Stimulated activated CD8-positive, alpha-beta memory T cell treated with anti-CD3 and anti-CD28 coated beads, Interleukin-2, amount 100 ng/mL, for 1 hour (primary cell): ENCODE data around the gene INHBC.

Experiments
- DNase-seq, 2 donors: peaks; one replicate each; pipeline ENCODE4 v3.0.0-alpha.2; 2020; ENCODE audit warnings: low read depth in 2 of 2

The INHBC gene

DNA sequence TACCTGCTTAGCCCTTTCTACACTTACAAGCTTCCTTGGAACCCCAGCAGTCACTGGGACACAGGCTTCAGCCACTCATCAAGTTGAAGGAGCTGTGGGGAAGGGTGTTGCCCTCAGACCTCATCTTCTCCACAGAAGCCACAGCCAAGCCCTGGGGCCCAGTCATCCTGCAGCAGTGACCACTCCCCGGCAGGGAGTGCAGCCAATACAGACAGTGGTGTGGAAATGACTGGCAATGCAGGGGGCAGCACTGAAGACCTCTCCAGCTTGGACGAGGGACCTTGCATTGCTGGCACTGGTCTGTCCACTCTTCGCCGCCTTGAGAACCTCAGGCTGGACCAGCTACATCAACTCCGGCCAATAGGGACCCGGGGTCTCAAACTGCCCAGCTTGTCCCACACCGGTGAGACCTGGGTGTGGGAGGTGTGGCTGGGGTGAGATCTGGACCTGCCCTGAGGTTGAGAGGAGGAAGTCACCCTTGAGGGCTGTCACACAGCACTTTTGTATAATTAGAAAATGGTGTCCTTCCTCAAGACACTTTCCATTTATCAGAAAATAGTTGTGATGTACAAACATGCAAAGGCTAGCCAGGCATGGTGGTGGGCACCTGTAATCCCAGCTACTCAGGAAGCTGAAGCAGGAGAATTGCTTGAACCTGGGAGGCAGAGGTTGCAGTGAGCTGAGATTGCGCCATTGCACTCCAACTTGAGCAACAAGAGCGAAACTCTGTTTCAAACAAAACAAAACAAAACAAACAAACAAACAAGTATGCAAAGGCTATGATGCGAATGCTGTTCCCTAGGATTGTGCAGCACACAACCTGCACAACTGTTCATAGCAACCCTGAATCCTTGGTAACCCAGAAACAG lies 34.9 kb downstream of the INHBC start:
- DNase-seq, result no peak

DNA sequence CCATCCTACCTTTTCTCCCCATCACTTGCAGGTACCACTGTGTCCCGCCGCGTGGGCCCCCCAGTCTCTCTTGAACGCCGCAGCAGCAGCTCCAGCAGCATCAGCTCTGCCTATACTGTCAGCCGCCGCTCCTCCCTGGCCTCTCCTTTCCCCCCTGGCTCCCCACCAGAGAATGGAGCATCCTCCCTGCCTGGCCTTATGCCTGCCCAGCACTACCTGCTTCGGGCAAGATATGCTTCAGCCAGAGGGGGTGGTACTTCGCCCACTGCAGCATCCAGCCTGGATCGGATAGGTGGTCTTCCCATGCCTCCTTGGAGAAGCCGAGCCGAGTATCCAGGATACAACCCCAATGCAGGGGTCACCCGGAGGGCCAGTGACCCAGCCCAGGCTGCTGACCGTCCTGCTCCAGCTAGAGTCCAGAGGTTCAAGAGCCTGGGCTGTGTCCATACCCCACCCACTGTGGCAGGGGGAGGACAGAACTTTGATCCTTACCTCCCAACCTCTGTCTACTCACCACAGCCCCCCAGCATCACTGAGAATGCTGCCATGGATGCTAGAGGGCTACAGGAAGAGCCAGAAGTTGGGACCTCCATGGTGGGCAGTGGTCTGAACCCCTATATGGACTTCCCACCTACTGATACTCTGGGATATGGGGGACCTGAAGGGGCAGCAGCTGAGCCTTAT lies 35.8 kb downstream of the INHBC start:
- no peak for DNase-seq

DNA sequence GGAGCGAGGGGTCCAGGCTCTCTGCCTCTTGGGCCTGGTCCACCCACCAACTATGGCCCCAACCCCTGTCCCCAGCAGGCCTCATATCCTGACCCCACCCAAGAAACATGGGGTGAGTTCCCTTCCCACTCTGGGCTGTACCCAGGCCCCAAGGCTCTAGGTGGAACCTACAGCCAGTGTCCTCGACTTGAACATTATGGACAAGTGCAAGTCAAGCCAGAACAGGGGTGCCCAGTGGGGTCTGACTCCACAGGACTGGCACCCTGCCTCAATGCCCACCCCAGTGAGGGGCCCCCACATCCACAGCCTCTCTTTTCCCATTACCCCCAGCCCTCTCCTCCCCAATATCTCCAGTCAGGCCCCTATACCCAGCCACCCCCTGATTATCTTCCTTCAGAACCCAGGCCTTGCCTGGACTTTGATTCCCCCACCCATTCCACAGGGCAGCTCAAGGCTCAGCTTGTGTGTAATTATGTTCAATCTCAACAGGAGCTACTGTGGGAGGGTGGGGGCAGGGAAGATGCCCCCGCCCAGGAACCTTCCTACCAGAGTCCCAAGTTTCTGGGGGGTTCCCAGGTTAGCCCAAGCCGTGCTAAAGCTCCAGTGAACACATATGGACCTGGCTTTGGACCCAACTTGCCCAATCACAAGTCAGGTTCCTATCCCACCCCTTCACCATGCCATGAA lies 36.5 kb downstream of the INHBC start:
- no peak for DNase-seq

DNA sequence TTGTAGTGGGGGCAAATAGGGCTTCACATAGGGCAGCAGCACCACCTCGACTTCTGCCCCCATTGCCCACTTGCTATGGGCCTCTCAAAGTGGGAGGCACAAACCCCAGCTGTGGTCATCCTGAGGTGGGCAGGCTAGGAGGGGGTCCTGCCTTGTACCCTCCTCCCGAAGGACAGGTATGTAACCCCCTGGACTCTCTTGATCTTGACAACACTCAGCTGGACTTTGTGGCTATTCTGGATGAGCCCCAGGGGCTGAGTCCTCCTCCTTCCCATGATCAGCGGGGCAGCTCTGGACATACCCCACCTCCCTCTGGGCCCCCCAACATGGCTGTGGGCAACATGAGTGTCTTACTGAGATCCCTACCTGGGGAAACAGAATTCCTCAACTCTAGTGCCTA lies 37.1 kb downstream of the INHBC start:
- DNase-seq, result no peak

DNA sequence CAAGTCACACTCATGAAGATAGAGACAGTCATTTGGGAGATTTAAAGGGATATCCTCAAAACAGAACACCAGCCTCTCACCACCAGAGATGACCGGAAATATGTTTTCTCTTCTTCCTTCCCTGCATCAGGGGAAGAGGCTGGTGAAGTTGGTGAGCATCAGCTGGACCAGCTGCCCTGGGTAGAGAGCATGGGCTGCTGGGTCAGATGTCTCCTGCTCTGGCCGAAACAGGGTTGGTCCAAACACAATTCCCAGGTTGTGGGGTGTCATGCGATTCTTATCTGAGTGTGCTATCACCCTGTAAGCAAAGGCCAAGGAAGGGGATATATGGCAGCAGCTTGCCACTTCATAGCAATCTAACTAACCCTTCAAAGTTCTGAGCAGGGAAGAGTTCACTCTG lies 37.8 kb downstream of the INHBC start:
- no peak for DNase-seq

DNA sequence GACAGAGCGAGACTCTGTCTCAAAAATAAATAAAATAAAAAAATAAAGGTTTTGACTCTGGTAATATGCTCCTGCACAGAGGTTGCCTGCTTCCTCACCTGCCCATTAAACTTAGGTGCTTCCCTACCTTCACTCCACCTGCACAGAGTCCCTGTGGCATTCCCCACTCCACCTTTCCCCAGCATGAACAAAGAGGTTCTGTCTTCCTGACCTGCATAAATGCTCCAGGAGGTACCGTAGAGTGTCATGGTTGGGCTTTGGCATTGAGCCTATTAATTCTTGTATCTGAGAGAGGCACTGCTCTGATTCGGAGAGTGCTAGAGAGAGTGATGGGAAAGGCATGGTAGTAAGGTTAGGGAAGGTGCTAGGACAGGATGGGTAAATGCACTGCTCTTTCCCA lies 38.8 kb downstream of the INHBC start:
- no peak for DNase-seq

DNA sequence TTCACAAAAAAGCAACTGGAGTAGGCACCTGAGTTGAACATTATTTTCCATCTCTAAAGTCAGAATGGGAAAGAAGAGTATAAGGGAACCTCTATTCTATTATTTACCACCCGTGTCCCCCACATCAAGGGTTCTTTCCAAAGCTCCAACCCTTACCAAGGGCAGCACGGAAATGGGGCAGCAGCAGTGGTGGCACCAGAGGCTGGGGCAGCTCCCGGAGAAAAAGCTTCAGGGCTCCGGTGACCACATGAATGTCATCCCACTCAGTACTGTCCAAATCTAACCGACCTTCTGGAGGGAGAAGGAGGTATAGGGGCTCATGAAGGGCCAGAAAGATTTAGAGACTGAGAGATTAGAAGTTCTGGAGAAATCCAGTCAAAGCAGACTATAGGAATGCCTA lies 39.3 kb downstream of the INHBC start:
- DNase-seq, result no peak

DNA sequence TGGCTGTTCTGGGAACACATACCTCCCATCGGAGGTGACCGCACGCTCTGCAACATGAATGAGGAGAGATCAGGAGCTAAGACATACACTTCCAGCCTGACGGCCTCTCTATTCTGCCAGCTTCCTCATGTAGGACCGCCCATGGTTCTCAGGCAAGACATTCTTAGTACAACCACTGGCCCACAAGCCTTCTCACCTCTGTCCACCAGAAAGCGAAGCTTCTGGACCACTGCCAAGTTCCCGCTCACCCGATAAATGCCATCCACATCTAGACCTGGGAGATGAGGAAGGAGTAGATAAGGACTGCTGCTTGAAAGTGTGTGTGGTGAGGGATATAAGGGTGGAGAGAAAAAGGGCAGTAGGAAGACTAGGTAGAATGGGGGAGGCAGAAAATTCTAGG lies 39.8 kb downstream of the INHBC start:
- no peak for DNase-seq

DNA sequence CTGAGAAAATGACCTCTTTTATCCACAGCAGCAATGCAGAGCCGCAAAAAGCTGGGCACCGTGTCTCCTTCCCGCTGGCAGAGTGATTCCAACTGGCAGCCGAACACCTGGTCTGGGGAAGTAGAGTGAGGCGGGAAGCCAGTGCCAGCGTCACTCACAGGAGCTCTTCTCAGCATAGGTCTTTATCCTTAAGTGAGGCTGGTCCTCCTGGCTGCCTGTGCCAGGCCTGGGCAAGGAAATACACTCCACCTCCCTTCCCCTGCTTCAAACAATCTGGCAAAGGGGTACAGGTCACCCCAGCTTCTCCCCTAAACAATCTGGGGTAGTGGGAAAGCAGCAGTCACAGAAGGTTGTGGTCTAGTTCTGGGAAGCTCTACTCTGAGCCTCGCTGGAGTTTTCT lies 40.3 kb downstream of the INHBC start:
- no peak for DNase-seq

DNA sequence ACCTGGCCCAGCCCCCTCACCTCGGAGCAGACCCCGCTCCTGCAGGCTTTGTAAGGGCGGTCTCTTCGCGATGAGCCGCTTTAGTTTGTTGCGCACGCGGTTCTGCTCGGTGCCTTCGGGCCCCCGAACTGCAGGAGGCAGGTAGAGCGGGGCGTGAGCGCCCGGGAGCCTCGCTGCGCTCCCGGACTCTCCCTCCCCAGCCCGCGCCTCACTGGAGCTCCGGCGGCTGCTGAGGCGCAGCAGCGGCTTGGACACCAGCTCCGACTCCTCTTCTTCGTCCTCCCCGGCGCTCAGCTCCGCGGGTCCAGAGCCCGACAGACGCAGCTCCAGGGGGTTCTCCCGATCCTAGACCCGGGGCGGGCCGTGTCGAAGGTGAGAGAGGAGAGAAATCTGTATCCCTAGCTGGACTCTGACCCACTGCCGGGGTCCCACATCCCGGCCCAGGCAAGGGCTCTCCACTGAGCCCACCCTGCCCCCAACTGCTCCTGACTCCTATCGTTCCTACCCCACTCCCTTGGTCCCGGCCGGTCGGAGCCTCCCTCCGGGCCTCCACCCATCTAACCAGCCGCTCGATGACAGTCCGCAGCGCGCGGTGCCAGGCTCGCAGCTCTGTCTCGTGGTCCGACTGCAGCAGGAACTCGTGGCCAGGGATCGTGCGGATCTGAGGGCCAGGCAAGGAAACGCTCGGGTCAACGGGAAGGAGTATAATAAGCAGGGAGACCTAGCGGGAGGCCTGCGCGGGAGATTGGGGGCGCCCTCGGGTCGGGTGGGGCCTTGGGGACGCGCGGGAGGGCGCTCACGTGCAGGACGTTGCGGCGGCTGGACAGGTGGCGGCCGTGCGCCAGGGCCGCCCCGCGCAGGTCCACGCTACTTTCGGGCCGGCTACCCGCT lies 40.9 kb downstream of the INHBC start:
- no peak for DNase-seq

DNA sequence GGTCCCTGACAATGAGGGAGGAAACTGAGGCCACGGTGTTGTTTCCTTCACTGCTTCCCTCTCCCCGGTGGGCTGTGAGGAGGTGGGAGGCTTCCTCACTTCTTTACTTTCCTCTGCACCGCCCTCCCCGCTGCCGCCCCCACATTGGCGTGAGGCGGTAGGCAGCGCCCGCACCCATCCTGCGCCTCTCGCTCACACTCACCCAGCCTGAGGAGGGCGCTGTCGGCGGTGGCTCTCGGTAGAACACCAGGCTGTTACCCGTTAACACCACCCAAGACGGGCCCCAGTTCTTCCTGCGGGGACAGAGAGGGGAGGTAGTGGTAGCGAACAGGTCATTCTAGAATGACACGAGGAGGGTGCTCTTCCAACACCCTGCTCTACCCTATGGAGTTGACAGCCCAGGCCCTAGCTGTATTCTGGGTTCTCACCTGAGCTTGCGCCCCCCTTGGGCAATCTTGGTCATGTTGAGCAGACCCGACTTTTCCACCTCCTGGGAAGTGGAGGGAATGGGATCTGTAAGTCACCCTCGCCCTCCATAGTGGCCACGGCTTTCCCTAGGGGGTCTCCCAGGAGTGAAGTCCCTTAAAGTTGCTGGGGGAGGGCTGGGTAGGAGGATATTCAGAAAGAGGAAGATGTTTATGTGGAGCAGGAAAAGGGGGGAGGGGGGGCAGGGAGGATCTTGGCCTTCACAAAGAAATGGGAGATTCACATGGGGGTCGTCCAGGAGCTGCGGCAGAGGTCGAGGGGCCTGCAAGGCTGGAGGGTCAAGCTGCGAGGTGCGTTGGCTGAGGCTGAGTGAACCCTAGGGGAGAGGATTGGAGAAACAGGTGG lies 41.8 kb downstream of the INHBC start:
- no peak for DNase-seq

DNA sequence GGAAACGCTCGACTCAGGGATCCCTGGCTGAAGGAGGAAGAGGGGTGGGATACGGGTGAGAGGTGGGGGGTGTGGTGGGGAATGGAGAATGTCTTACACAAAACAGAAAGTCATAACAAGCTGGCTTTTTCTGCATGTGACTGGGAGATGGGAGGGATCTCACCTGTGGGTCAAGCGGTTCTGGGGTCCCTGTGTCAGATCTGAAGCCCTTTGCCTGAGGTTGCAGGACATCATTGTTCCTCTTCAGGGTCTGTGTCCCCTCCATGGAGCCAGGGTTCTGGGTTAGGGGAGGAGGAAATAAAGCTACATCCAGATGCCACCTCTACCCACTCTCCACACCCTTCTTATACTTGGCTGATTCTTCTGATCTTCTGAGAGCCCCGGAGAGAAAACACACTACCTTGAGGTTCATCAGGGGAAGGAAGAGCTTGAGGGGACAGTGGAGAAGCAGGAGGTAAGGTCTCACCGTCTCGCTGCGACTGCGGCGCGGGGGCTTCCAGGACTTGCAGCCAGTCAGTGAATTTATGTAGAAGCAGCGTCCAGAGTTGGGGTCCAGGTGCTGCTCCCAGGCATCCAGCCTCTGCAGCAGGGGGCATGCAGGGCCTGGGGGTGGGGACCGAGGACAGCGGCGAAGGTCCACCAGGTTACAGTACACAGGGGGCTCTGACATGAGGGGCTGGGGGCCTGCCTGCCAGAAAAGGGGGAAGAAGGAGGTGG lies 42.6 kb downstream of the INHBC start:
- DNase-seq, result no peak

DNA sequence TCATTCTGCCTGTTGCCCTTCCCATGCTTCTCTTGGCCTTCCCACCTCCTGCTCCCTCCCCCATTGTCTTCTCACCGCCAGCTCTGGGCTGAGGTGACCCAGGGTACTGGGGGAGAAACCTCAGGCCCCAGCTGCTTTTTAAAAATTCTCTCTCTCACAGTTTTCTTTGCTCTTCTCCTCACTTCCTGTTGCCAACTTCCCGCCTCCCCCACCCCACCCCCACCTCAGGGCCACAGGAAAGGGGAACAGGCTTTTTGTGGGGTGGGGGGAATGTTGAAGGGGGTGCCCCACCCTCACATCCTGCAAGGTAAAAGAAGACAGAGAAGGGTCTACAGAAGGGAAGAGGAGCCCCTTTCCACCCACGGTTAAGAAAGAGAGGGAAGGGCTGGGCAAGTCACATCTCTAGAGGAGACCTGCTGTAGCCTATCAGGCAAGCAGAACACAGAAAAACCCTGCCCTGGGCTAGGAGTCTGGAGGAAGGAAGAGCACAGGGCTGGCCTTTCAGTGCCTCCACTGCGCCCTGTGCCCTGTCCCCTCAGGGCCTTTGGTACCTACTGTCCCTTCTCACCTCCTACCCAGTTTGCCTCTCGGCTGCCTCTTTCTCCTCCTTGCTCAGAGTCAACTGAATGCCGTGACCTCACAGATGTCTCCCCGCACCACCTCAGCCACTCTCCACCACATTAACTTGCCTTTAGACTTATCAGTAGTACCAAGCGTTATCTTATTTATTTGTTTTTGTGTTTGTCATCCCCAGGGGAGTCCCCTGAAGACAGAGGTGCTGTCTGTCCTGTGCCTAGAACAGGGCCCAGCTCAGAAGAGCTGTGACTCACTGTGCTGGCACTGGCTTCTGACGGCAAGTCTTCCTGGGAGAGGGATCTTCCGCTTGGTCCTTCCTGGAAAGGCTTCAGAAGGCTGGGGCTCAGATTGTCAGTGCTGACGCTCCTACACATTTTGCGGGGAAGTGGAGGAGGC lies 43.4 kb downstream of the INHBC start:
- no peak for DNase-seq

DNA sequence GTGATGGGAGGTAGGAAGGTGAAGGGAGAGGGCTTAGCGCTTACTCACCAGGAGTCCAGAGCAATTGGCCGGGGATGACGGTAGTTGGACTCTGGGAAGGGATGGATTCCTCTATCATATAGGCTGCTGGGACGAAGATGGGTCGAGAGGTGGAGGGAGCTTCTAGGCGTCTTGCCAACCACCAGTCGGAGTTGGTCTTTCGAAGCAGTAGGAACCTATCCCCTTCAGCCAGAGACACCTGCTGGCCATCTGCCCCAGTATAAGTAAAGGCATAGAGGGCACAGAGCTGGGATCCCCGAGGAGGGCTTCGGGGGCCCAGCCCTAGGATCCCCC lies 44.4 kb downstream of the INHBC start:
- DNase-seq, result no peak

DNA sequence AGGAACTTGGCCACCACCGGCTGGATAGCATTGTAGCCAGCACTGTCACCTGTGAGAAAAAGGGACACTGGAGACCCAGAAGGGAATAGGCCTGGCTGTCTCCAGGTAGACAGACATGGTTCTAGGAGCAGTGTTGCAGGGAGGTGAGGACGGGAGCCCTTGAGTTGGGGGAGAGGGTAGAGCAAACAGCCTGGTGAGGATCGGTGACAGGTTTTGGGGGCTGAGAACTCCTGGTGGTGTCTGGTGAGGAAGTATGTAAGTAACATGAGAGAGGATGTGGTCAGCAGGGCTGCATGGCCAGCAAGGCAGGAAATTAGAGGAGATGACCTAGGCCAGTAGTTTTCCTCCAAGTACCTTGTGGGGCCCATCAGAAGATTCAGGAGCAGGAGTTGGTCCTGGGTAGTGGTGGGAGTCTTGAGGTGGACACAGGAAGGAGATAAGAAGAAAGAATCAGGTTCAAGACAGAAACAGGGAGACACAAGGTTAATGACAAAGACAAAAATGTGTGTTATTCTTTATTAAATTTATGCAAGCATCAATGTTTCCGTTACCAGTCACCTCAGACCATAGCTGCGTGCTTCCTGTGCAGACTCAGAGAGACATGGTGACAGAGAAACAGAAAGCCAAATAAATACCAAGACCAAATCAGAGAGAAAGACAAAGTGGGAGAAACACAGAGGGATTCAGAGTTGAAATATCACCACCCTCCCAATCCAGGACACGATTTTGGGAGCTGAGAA lies 45.0 kb downstream of the INHBC start, which contains the start of gene ARHGAP9:
Gene ARHGAP9, minus strand, starts transcription at position 491 of the 740 bp plus-strand sequence. Its CDS starts 460 bp downstream, at position 31.
- DNase-seq, result no peak

DNA sequence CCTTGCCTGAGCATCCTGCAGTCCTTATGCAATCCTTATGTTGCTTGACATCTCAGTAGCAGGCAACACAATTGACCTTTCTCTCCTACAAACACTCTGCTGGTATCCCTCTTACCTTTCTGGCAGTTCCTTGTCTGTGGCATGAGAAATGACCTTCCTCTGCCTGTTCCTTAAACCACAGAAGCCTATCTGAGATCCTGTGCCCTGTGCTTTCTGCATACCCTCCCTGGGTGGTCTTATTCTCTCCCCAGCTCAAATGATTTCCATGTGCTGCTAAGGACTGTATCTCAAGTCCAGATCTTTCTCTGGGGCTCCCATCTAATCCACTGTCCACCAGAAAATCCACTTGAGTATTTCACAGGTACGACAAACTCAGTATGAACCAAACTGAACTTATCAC lies 47.1 kb downstream of the INHBC start:
- no peak for DNase-seq

DNA sequence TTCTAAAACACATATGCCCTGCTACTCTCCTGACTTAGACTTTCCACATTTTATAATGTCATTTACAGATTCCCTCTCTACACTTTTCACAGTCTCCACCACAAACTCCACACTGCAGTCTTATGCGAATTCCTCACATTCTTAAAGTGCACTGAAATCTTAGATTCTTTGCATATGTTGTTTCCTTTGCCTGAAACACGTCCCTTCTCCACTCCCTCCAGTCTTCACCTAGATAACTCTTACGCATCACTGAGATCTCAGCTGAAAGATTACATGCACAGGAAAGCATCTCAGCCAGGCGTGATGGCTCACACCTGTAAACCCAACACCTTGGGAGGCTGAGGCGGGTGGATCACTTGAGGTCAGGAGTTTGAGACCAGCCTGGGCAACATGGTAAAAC lies 48.9 kb downstream of the INHBC start:
- no peak for DNase-seq

DNA sequence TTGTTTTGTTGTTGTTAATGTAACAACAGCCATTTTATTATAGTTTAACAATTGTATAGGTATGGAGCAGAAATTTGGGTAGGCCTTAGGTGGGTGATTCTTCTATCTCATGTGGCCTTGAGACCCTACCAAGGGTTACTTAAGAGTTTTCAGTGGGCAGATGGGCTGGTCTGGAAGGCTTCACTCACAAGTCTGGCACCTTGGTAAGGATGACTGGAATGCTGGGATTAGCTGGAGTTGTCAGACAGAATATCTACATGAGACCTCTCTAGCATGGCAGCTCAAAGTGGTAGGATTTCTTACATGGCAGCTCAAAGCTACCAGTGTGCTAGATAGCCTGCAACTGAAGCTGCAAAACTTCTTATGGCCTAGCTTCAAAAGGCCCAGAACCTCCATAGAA lies 51.1 kb downstream of the INHBC start:
- no peak for DNase-seq
